Tibial nerve (tissue), 4 donors: ENCODE data around the gene FER. TPM values are rescaled to one million over a fixed set of nuclear protein-coding genes. Genes with fewer than 3 reads are reported as not detected.
"Not testable (repeated sequence)": the region's sequence is repeated elsewhere in the genome, so short reads cannot be mapped to it uniquely, and the experiment has no call there.

Experiments
- DNase-seq, 2 donors: peaks; one replicate each; pipeline ENCODE4 v3.0.0-alpha.2; 2019; ENCODE audit warnings: low spot score in 2 of 2
- H3K27ac ChIP-seq, 4 donors: fragments of 200-600 bp; sonication (generic) in 3 of 4; one replicate each; pipeline ENCODE4 v1.5.1; 2017 to 2019; ENCODE audit warnings: mild to moderate bottlenecking in 1 of 4
- H3K27me3 ChIP-seq, 2 donors: fragments of 200-600 bp; sonication (generic) in 1 of 2; one replicate each; pipeline versions ENCODE4 v1.5.1 to v1.6.0; 2017 to 2019
- H3K36me3 ChIP-seq, 3 donors: fragments of 200-600 bp; sonication (generic); one replicate each; pipeline ENCODE4 v1.5.1; 2018 to 2019
- H3K4me1 ChIP-seq, 4 donors: fragments of 200-600 bp; sonication (generic) in 3 of 4; one replicate each; pipeline ENCODE4 v1.5.1; 2017 to 2019
- H3K4me3 ChIP-seq, 4 donors: fragments of 200-600 bp; sonication (generic) in 3 of 4; one replicate each; pipeline ENCODE4 v1.5.1; 2017 to 2019; ENCODE audit warnings: mild to moderate bottlenecking in 1 of 4, moderate library complexity in 1 of 4
- H3K9me3 ChIP-seq, 4 donors: fragments of 200-600 bp; sonication (generic) in 3 of 4; one replicate each; pipeline ENCODE4 v1.5.1; 2017 to 2019
- CTCF ChIP-seq, 5 experiments: fragments of 200-600 bp in 3 of 5; fragments of 450-650 bp in 2 of 5; sonication (generic) in 3 of 5; IDR thresholded peaks; one replicate each; pipeline ENCODE4 v1.5.1; 2016 to 2019; ENCODE audit warnings: antibody characterized with exemption in 5 of 5, mild to moderate bottlenecking in 3 of 5, moderate library complexity in 2 of 5
- EP300 ChIP-seq, 2 donors: sonication (generic); formaldehyde crosslinking; IDR thresholded peaks; one replicate each; pipeline ENCODE4 v1.6.1; 2017; ENCODE audit warnings: antibody characterized with exemption in 2 of 2, mild to moderate bottlenecking in 1 of 2
- POLR2A ChIP-seq, 2 donors: fragments of 450-650 bp; IDR thresholded peaks; one replicate each; pipeline ENCODE4 v1.6.1; 2017; ENCODE audit warnings: antibody characterized with exemption in 2 of 2, mild to moderate bottlenecking in 2 of 2, moderate library complexity in 2 of 2
- WGBS, 2 donors: methylation state at CpG; one replicate each; pipeline ENCODE4 v1.1.5; 2018; 5-methylcytosine and 5-hydroxymethylcytosine counted together
- total RNA-seq, 4 donors: library from RNA; depleted of rRNA; stranded (reverse); fragments of >200 nt; gene quantifications; one replicate each; pipeline ENCODE4 v1.1.0, GENCODE V29; 2016

Gene FER
- total RNA-seq, 4 donors from 2014 or later, result 28.5 to 50.9 (median 39.6) TPM

- Histone ChIP-seq H3K27ac (no peak overlapping the region), H3K27me3 (no peaks in the 10 kb centered on the region), H3K9me3 (peaks cover 0 to 26% (median 6%) of the 10 kb centered on the region in 4 donors), H3K4me3 (no peak overlapping the region), H3K36me3 (peaks cover 0 to 52% (median 0%) of the 10 kb centered on the region in 3 donors), H3K4me1 (no peaks in the 10 kb centered on the region)
- WGBS, 2 donors, result 59 to 69% methylated on average over 1 of the region's 1 CpG
- TF ChIP-seq CTCF (IDR thresholded peaks at IDR 0.05) (no peak), EP300 (IDR thresholded peaks at IDR 0.05) (no peak), POLR2A (IDR thresholded peaks at IDR 0.05) (no peak)
- no peak for DNase-seq
These were observed 242.2 kb downstream of the FER start for GRCh38 chr5:108989761-108990392.

- Histone ChIP-seq H3K9me3 (peaks cover 0 to 17% (median 3%) of the 10 kb centered on the region in 4 donors), H3K36me3 (peaks cover 0 to 32% (median 0%) of the 10 kb centered on the region in 3 donors)
- not testable (repeated sequence) for DNase-seq, H3K27ac ChIP-seq, H3K4me3 ChIP-seq, H3K4me1 ChIP-seq, H3K27me3 ChIP-seq
- 95 to 99% methylated on average over 32 to 44 of the region's 47 CpGs for WGBS, 2 donors
These were observed 244.8 kb downstream of the FER start for GRCh38 chr5:108992396-108993085.

GRCh38 chr5:108993440-108993839 lies 245.7 kb downstream of the FER start:
- Histone ChIP-seq H3K36me3 (peaks cover 0 to 39% (median 0%) of the 10 kb centered on the region in 3 donors), H3K9me3 (peaks cover 0 to 17% (median 3%) of the 10 kb centered on the region in 4 donors)
- not testable (repeated sequence) for H3K27ac ChIP-seq, H3K4me1 ChIP-seq, H3K27me3 ChIP-seq, DNase-seq, H3K4me3 ChIP-seq
- WGBS, 2 donors, result 92 to 98% methylated on average over 12 of the region's 12 CpGs

GRCh38 chr5:108997720-108998119 lies 250.0 kb downstream of the FER start:
- TF ChIP-seq EP300 (IDR thresholded peaks at IDR 0.05) (no peak), POLR2A (IDR thresholded peaks at IDR 0.05) (no peak), CTCF (IDR thresholded peaks at IDR 0.05) (no peak)
- H3K4me3 ChIP-seq, result no peak overlapping the region
- 96 to 98% methylated on average over 3 to 4 of the region's 4 CpGs for WGBS, 2 donors
- H3K27me3 ChIP-seq, result no peaks in the 10 kb centered on the region
- peaks cover 0 to 34% (median 0%) of the 10 kb centered on the region in 3 donors for H3K36me3 ChIP-seq
- H3K4me1 ChIP-seq, result no peaks in the 10 kb centered on the region
- H3K9me3 ChIP-seq, result peaks cover 0 to 17% (median 3%) of the 10 kb centered on the region in 4 donors
- no peak overlapping the region for H3K27ac ChIP-seq
- DNase-seq, result no peak

- 92 to 96% methylated on average over 8 to 11 of the region's 11 CpGs for WGBS, 2 donors
- Histone ChIP-seq H3K4me3 (no peak overlapping the region), H3K36me3 (peaks cover 0 to 29% (median 0%) of the 10 kb centered on the region in 3 donors)
These were observed 250.5 kb downstream of the FER start for GRCh38 chr5:108998216-108998615.

More at GRCh38 chr5:108998216-108998615, 250.5 kb downstream of the FER start:
- no peak for DNase-seq
- Histone ChIP-seq H3K9me3 (peaks cover 0 to 17% (median 3%) of the 10 kb centered on the region in 4 donors), H3K4me1 (no peaks in the 10 kb centered on the region), H3K27ac (no peak overlapping the region), H3K27me3 (no peaks in the 10 kb centered on the region)
- TF ChIP-seq POLR2A (IDR thresholded peaks at IDR 0.05), result no peak
- TF ChIP-seq EP300 (IDR thresholded peaks at IDR 0.05), result no peak
- no peak for TF ChIP-seq CTCF (IDR thresholded peaks at IDR 0.05)
